ENCODE measurements around the gene LCT. TPM values are rescaled to one million over a fixed set of nuclear protein-coding genes. Genes with fewer than 3 reads are reported as not detected.

LCT gene
- total and polyA plus RNA-seq, 2 of the 13 experiments (the other 11 are each of a cell fraction or from before 2014, with no cell fraction given), result not detected

- CTCF ChIA-PET (ENCODE audit: low intra/inter-chr PET ratio, low total read pairs), result no interaction called here
- ATAC-seq, result peak; percentile 66
- Histone ChIP-seq H3K27me3 (ENCODE audit: control insufficient read depth in 1 of 2, insufficient read depth in 2 of 2, low read length in 2 of 2) (peaks cover 2 to 4% of the 10 kb centered on the region in 2 experiments; a peak in 3 of 5 replicates), H3K9me3 (ENCODE audit: low read length) (no peaks in the 10 kb centered on the region), H3K9ac (ENCODE audit: insufficient read depth, low read depth, low read length) (no peak overlapping the region), H4K20me1 (ENCODE audit: insufficient read depth, low read length) (no peaks in the 10 kb centered on the region), H3K36me3 (replicated peaks in 1 of 2; ENCODE audit: control insufficient read depth in 1 of 2, insufficient read depth in 2 of 2, low read length in 2 of 2) (no peaks in the 10 kb centered on the region), H3K4me1 (ENCODE audit: insufficient read depth, low read length) (0 out of 2 replicates have a peak, but pooled peaks cover 5% of the 10 kb centered on the region), H3K4me2 (ENCODE audit: low read depth, low read length) (peak overlapping the region; percentile 9; the same call in 1 of the 2 replicates), H2AFZ (ENCODE audit: low read length) (no peak overlapping the region), H3K4me3 (replicated peaks in 1 of 3; ENCODE audit: insufficient read depth in 1 of 3, low read depth in 2 of 3, low read length in 3 of 3) (no peak overlapping the region), H3K79me2 (ENCODE audit: insufficient read depth, low read length) (no peaks in the 10 kb centered on the region), H3K27ac (ENCODE audit: extremely low read length, insufficient read depth, low read length) (no peak overlapping the region)
- WGBS (ENCODE audit: low lambda C conversion rate), result 30% methylated on average over 14 of the region's 14 CpGs
- POLR2A ChIA-PET, result no interaction called here
- BruUV-seq (replicated peaks), result no TSS peak
- DNase-seq (ENCODE audit: low spot score), result no peak
- intact Hi-C loops (cut with micrococcal nuclease; ENCODE audit: unreplicated experiment) (no loop called here), in situ Hi-C loops (cut with HindIII; ENCODE audit: extremely low pct_ligation_motif_present, low pct_unique_long_range_greater_than_20kb) (no loop called here)
- FAIRE-seq, result no peak
- TF ChIP-seq, protein P1, sequence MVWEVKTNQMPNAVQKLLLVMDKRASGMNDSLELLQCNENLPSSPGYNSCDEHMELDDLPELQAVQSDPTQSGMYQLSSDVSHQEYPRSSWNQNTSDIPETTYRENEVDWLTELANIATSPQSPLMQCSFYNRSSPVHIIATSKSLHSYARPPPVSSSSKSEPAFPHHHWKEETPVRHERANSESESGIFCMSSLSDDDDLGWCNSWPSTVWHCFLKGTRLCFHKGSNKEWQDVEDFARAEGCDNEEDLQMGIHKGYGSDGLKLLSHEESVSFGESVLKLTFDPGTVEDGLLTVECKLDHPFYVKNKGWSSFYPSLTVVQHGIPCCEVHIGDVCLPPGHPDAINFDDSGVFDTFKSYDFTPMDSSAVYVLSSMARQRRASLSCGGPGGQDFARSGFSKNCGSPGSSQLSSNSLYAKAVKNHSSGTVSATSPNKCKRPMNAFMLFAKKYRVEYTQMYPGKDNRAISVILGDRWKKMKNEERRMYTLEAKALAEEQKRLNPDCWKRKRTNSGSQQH (CRISPR knock-in tag; IDR thresholded peaks at IDR 0.05; ENCODE audit: low read depth), result no peak
- TF ChIP-seq ZHX2 (IDR thresholded peaks at IDR 0.05; ENCODE audit: low read depth) (no peak), ZHX2 (CRISPR knock-in tag; IDR thresholded peaks at IDR 0.05; ENCODE audit: borderline replicate concordance) (no peak), ATM (IDR thresholded peaks at IDR 0.05; ENCODE audit: borderline replicate concordance) (no peak), HOXA7 (CRISPR knock-in tag; IDR thresholded peaks at IDR 0.05) (no peak), POGZ (CRISPR knock-in tag; IDR thresholded peaks at IDR 0.05) (no peak), THYN1 (CRISPR knock-in tag; IDR thresholded peaks at IDR 0.05; ENCODE audit: borderline replicate concordance, low read depth) (no peak), SAFB2 (CRISPR knock-in tag; IDR thresholded peaks at IDR 0.05; ENCODE audit: borderline replicate concordance, low read depth) (no peak)
- TF ChIP-seq, protein P2, sequence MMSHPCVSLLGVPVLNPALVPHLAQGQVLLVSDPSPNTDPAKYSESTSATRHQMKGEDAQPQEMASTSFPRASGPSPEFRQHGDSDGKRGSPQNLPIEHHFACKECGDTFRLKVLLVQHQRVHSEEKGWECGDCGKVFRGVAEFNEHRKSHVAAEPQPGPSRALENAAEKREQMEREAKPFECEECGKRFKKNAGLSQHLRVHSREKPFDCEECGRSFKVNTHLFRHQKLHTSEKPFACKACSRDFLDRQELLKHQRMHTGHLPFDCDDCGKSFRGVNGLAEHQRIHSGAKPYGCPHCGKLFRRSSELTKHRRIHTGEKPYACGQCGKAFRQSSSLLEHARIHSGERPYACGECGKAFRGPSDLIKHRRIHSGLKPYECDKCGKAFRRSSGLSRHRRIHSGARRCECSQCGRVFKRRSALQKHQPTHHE (CRISPR knock-in tag; IDR thresholded peaks at IDR 0.05; ENCODE audit: borderline replicate concordance), result no peak
Measured at GRCh38 chr2:135831180-135831812, 5.7 kb downstream of the LCT start.

All from HepG2 (cell line).